WTC11 (cell line): ENCODE results near the gene SULT1C2.

Source experiments
- CTCF ChIP-seq: fragments of 200-600 bp; IDR thresholded peaks from 2 replicates; pipeline ENCODE4 v1.8.0; 2022; ENCODE audit warnings: antibody characterized with exemption
- E2F4 ChIP-seq: sonication (generic); formaldehyde crosslinking; IDR thresholded peaks from 2 replicates; pipeline ENCODE4 v1.8.1; 2022; ENCODE audit warnings: low read depth, mild to moderate bottlenecking, moderate library complexity, missing genetic modification reagents, borderline replicate concordance
- GRHL2 ChIP-seq: fragments of 250-450 bp; sonication (Bioruptor Pico); IDR thresholded peaks from 2 replicates; pipeline ENCODE4 v1.8.0; 2022; ENCODE audit warnings: mild to moderate bottlenecking, moderate library complexity; ENCODE audit not compliant: insufficient replicate concordance, severe bottlenecking
- ZNF121 ChIP-seq: sonication (generic); formaldehyde crosslinking; IDR thresholded peaks from 2 replicates; pipeline ENCODE4 v1.8.0; 2023; ENCODE audit warnings: missing genetic modification reagents
- ZNF138 ChIP-seq: sonication (generic); formaldehyde crosslinking; conservative IDR thresholded peaks from 2 replicates; pipeline ENCODE4 v1.8.1; 2022; ENCODE audit warnings: mild to moderate bottlenecking, moderate library complexity, missing genetic modification reagents
- ZNF263 ChIP-seq: sonication (generic); formaldehyde crosslinking; IDR thresholded peaks from 2 replicates; pipeline ENCODE4 v1.8.1; 2022; ENCODE audit warnings: low read depth, mild to moderate bottlenecking, moderate library complexity, missing genetic modification reagents
- TF ChIP-seq, protein P1 (sequence below): sonication (generic); formaldehyde crosslinking; conservative IDR thresholded peaks from 2 replicates; pipeline ENCODE4 v1.8.1; 2023; ENCODE audit warnings: mild to moderate bottlenecking, low read depth, missing genetic modification reagents, moderate library complexity
- TF ChIP-seq, protein P2 (sequence below): sonication (generic); formaldehyde crosslinking; IDR thresholded peaks from 2 replicates; pipeline ENCODE4 v1.8.1; 2023; ENCODE audit warnings: mild to moderate bottlenecking, missing genetic modification reagents

DNA sequence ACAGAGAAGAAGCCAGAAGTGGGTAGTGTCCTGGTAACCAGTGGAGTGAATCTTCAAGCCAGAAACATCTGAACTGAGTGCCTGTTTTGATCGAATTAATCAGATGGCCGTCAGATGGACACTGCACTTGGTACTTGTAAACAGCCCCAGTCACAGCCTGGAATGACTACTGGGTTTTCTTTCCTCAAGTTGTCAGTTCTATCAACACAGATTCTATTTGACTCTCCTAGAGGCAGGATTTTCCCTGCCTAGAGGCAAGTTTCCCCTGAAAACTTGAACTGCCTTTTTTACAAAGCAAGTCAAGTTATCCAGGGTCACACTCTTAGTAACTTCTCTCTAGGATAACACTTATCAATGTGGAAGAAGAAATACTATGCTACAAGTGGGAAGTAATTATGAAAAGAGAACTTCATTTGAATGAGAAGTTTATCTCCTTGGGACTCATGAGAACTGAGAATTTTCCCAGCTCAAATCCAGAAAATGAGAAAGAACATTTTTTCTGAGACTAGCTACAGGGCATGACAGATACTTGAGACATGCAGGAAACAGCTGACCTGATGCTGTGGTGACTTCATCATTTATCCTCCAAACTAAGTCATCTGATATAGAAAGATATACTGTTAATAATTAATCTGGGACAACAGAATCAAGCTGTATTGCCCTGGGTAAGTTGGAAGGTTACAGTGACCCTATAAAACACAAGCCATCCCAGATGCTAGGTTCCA is 36.0 kb downstream of the SULT1C2 start:
- no peak for TF ChIP-seq CTCF
- TF ChIP-seq ZNF121 (CRISPR knock-in tag), result no peak
- no peak for TF ChIP-seq GRHL2 (CRISPR knock-in tag)
- no peak for TF ChIP-seq E2F4 (CRISPR knock-in tag)
- TF ChIP-seq ZNF138 (CRISPR knock-in tag), result no peak
- TF ChIP-seq, protein P1, sequence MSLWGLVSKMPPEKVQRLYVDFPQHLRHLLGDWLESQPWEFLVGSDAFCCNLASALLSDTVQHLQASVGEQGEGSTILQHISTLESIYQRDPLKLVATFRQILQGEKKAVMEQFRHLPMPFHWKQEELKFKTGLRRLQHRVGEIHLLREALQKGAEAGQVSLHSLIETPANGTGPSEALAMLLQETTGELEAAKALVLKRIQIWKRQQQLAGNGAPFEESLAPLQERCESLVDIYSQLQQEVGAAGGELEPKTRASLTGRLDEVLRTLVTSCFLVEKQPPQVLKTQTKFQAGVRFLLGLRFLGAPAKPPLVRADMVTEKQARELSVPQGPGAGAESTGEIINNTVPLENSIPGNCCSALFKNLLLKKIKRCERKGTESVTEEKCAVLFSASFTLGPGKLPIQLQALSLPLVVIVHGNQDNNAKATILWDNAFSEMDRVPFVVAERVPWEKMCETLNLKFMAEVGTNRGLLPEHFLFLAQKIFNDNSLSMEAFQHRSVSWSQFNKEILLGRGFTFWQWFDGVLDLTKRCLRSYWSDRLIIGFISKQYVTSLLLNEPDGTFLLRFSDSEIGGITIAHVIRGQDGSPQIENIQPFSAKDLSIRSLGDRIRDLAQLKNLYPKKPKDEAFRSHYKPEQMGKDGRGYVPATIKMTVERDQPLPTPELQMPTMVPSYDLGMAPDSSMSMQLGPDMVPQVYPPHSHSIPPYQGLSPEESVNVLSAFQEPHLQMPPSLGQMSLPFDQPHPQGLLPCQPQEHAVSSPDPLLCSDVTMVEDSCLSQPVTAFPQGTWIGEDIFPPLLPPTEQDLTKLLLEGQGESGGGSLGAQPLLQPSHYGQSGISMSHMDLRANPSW (CRISPR knock-in tag), result no peak
- no peak for TF ChIP-seq ZNF263 (CRISPR knock-in tag)
- TF ChIP-seq, protein P2, sequence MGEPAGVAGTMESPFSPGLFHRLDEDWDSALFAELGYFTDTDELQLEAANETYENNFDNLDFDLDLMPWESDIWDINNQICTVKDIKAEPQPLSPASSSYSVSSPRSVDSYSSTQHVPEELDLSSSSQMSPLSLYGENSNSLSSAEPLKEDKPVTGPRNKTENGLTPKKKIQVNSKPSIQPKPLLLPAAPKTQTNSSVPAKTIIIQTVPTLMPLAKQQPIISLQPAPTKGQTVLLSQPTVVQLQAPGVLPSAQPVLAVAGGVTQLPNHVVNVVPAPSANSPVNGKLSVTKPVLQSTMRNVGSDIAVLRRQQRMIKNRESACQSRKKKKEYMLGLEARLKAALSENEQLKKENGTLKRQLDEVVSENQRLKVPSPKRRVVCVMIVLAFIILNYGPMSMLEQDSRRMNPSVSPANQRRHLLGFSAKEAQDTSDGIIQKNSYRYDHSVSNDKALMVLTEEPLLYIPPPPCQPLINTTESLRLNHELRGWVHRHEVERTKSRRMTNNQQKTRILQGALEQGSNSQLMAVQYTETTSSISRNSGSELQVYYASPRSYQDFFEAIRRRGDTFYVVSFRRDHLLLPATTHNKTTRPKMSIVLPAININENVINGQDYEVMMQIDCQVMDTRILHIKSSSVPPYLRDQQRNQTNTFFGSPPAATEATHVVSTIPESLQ (CRISPR knock-in tag), result no peak
